Ovary (tissue), 9 donors: ENCODE data around the gene CCR2. TPM values are rescaled to one million over a fixed set of nuclear protein-coding genes. Genes with fewer than 3 reads are reported as not detected.

Experiments used
- DNase-seq, 5 donors: peaks; one replicate each; pipeline ENCODE4 v3.0.0-alpha.2; 2019 to 2020
- H3K27ac ChIP-seq, 2 donors: fragments of 200-600 bp; one replicate each; pipeline versions ENCODE4 v1.5.1 to v1.8.0; 2019 to 2022
- H3K27me3 ChIP-seq: fragments of 200-600 bp; one replicate; pipeline ENCODE4 v1.8.0; 2022
- H3K36me3 ChIP-seq: fragments of 200-600 bp; sonication (generic); one replicate; pipeline ENCODE4 v1.5.1; 2019
- H3K4me1 ChIP-seq: one replicate; pipeline ENCODE4 v1.8.1; 2013; ENCODE audit warnings: mild to moderate bottlenecking, moderate library complexity; ENCODE audit not compliant: insufficient read depth
- H3K4me3 ChIP-seq: fragments of 200-600 bp; sonication (generic); one replicate; pipeline ENCODE4 v1.5.1; 2017
- H3K9me3 ChIP-seq, 2 donors: fragments of 200-600 bp in 1 of 2; sonication (generic) in 1 of 2; one replicate each; pipeline versions ENCODE4 v1.5.1 to v1.8.1; 2013 to 2019; ENCODE audit warnings: mild to moderate bottlenecking in 1 of 2, moderate library complexity in 1 of 2
- EP300 ChIP-seq: sonication (generic); formaldehyde crosslinking; IDR thresholded peaks from one replicate; pipeline ENCODE4 v1.6.1; 2017; ENCODE audit warnings: antibody characterized with exemption
- POLR2A ChIP-seq: fragments of 450-650 bp; IDR thresholded peaks from one replicate; pipeline ENCODE4 v1.6.1; 2017; ENCODE audit warnings: antibody characterized with exemption, mild to moderate bottlenecking, moderate library complexity
- WGBS, 3 donors: extraction: QIAGEN DNeasy Blood & Tissue Kit in 1 of 3; methylation state at CpG; one replicate each; pipeline versions ENCODE4 v1.1.5 to v1.1.7; 2013 to 2017; 5-methylcytosine and 5-hydroxymethylcytosine counted together
- intact Hi-C, 4 donors: fragments of 100-400 bp; cut with DNase I; formaldehyde crosslinking; loops; one replicate each; pipeline versions ENCODE4 v1.11.0 to v1.15.1; 2022 to 2023
- polyA plus RNA-seq, 2 donors: library from polyadenylated mRNA; stranded (reverse); fragments of 200-250 nt in 1 of 2; fragments of 350-450 nt in 1 of 2; fragmentation: Illumina TruSeq in 1 of 2; extraction: RNeasy Lipid Tissue Mini Kit (QIAGEN cat#74804) in 1 of 2; gene quantifications; one replicate each; pipeline ENCODE4 v1.2.3, GENCODE V29; 2013 to 2014
- total RNA-seq, 7 donors: library from RNA; depleted of rRNA in 2 of 7; stranded (reverse); fragments of >200 nt in 2 of 7; fragmentation: NEBNext Ultra II Directional in 3 of 7; extraction: Animal tissue kit (Norgen Biotek cat#: 25700) in 3 of 7; gene quantifications; one replicate each; pipeline versions ENCODE4 v1.1.0 to v1.2.4, GENCODE V29; 2016 to 2023
- TF ChIP-seq, protein P1 (sequence below), 3 donors: fragments of 450-650 bp in 2 of 3; fragments of 200-600 bp in 1 of 3; IDR thresholded peaks; one replicate each; pipeline versions ENCODE4 v1.5.1 to v1.8.0; 2016 to 2022; ENCODE audit warnings: antibody characterized with exemption in 3 of 3, mild to moderate bottlenecking in 1 of 3
- donor health status: DM: no; HTN: no; CAD: no; lungs with moderate emphysema.
- donor health status: DM: no; HTN: no; CAD: no.
- donor health status: Bipolar disorder and iron deficiency.
- donor health status: DM: yes; HTN: yes; CAD: no.
- donor health status: DM: no; HTN: no; CAD: no.
- donor health status: DM: yes; HTN: yes; CAD: no.

Gene CCR2
- total and polyA plus RNA-seq, 9 donors, result 0.34 to 6.0 (median 0.43) TPM

GRCh38 chr3:46408853-46409252 lies 54.9 kb downstream of the CCR2 start:
- Histone ChIP-seq H3K27ac (no peak overlapping the region), H3K9me3 (no peaks in the 10 kb centered on the region), H3K27me3 (no peaks in the 10 kb centered on the region), H3K4me3 (no peak overlapping the region), H3K4me1 (peaks cover 8% of the 10 kb centered on the region), H3K36me3 (no peaks in the 10 kb centered on the region)
- DNase-seq, result no peak
- TF ChIP-seq, protein P1, sequence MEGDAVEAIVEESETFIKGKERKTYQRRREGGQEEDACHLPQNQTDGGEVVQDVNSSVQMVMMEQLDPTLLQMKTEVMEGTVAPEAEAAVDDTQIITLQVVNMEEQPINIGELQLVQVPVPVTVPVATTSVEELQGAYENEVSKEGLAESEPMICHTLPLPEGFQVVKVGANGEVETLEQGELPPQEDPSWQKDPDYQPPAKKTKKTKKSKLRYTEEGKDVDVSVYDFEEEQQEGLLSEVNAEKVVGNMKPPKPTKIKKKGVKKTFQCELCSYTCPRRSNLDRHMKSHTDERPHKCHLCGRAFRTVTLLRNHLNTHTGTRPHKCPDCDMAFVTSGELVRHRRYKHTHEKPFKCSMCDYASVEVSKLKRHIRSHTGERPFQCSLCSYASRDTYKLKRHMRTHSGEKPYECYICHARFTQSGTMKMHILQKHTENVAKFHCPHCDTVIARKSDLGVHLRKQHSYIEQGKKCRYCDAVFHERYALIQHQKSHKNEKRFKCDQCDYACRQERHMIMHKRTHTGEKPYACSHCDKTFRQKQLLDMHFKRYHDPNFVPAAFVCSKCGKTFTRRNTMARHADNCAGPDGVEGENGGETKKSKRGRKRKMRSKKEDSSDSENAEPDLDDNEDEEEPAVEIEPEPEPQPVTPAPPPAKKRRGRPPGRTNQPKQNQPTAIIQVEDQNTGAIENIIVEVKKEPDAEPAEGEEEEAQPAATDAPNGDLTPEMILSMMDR (IDR thresholded peaks at IDR 0.05), result no peak
- TF ChIP-seq EP300 (no peak), POLR2A (no peak)
- 82 to 85% (median 83%) methylated on average over 7 of the region's 7 CpGs for WGBS, 3 donors
- intact Hi-C loops, result no loop called here

DNA sequence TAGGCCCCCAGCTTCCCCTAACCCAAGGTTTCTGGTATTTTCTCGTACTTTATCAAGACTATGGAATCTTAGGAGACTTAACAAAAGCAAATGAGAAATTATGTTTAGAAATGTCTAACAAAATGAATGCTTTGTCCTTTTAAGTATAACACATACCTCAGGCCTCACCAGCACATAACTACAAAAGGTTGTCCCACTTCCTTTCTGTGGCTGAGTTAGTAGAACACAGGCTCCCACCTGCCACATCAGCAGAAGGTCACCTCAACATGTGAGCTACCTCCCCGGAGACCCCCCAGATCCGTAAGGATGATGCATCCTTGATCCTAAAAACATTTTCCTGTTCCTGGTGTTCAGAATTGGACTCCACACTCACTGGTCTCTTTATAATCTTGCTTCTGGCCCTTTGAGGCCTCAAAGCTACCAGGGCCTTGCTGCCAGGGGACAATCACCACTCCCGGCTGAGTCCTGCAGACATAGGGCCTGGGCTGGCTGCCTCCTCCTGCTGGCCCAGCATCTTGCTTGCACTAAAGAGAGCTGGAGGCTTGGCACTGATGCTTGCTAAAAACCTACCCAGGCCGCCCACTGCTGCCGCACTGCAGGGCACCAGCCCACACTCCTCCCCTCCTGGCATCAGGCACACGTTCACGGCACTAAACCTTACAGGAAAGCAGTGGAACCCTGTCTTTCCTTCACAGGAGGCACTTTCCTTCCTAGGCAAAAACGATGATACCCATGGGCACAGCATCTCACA lies 56.0 kb downstream of the CCR2 start:
- Histone ChIP-seq H3K9me3 (no peaks in the 10 kb centered on the region), H3K4me1 (peaks cover 8% of the 10 kb centered on the region), H3K27ac (no peak overlapping the region), H3K36me3 (no peaks in the 10 kb centered on the region), H3K4me3 (no peak overlapping the region), H3K27me3 (no peaks in the 10 kb centered on the region)
- intact Hi-C loops, result no loop called here
- no peak for DNase-seq
- TF ChIP-seq, protein P1 (IDR thresholded peaks at IDR 0.05), result no peak
- no peak for TF ChIP-seq POLR2A
- TF ChIP-seq EP300, result no peak
- 84 to 91% (median 85%) methylated on average over 9 of the region's 9 CpGs for WGBS, 3 donors

Other genes with a start within 250 kb of the CCR2 start
- 1 to 10 TPM; 2.2 to 8.0 (median 3.5) TPM for gene CCR1, start 145.8 kb upstream of the CCR2 start, total RNA-seq
- gene CCR1, start 145.8 kb upstream of the CCR2 start, polyA plus RNA-seq, result 10 to 100 TPM in 1 of 2 donors, 1 to 10 TPM in 1; 2.1 to 14.6 TPM
- not detected for gene CCR3, start 111.7 kb upstream of the CCR2 start, total RNA-seq
- gene CCR3, start 111.7 kb upstream of the CCR2 start, polyA plus RNA-seq, result not detected
- gene CCR5, start 16.8 kb downstream of the CCR2 start, total RNA-seq, result 1 to 10 TPM in 3 of 7 donors, under 1 TPM in 4; 0.23 to 2.1 (median 0.92) TPM
- 1 to 10 TPM in 1 of 2 donors, under 1 TPM in 1; 0.45 to 7.4 TPM for gene CCR5, start 16.8 kb downstream of the CCR2 start, polyA plus RNA-seq
- gene CCRL2, start 53.1 kb downstream of the CCR2 start, total RNA-seq, result 1 to 10 TPM in 3 of 7 donors, under 1 TPM in 3, not detected in 1; 0.72 to 4.4 (median 1.0) TPM
- gene CCRL2, start 53.1 kb downstream of the CCR2 start, polyA plus RNA-seq, result 1 to 10 TPM; 1.2 to 5.4 TPM
- 10 to 100 TPM in 1 of 7 donors, 1 to 10 TPM in 4, under 1 TPM in 2; 0.56 to 23.7 (median 1.2) TPM for gene LTF, start 110.8 kb downstream of the CCR2 start, total RNA-seq
- 1 to 10 TPM in 1 of 2 donors, under 1 TPM in 1; 0.86 to 1.5 TPM for gene LTF, start 110.8 kb downstream of the CCR2 start, polyA plus RNA-seq
- gene RTP3, start 143.9 kb downstream of the CCR2 start, total RNA-seq, result not detected
- gene RTP3, start 143.9 kb downstream of the CCR2 start, polyA plus RNA-seq, result not detected
- 1 to 10 TPM; 3.9 to 9.3 (median 6.2) TPM for gene LRRC2, start 212.2 kb downstream of the CCR2 start, total RNA-seq
- gene LRRC2, start 212.2 kb downstream of the CCR2 start, polyA plus RNA-seq, result 1 to 10 TPM; 5.8 to 6.9 TPM